ENCODE measurements around the gene FGFR1OP2.
"Not testable (repeated sequence)": the region's sequence is repeated elsewhere in the genome, so short reads cannot be mapped to it uniquely, and the experiment has no call there.

The FGFR1OP2 gene

GRCh38 chr12:26937863-26938700 lies at the start of gene FGFR1OP2, which contains the start of gene INTS13:
Gene FGFR1OP2, plus strand, starts transcription at chr12:26938470. Its CDS starts 15,689 bp downstream, at chr12:26954159.
Gene INTS13, minus strand, starts transcription at chr12:26937981. Its CDS starts 1,178 bp downstream, at chr12:26936803.
- peak; percentile 100 for DNase-seq

GRCh38 chr12:26890784-26891183 lies 47.5 kb upstream of the FGFR1OP2 start:
- no peak for DNase-seq

GRCh38 chr12:26891704-26892103 lies 46.6 kb upstream of the FGFR1OP2 start:
- no peak for DNase-seq

GRCh38 chr12:26895672-26896071 lies 42.6 kb upstream of the FGFR1OP2 start:
- DNase-seq = no peak

- no peak for DNase-seq
Measured at GRCh38 chr12:26896913-26897312, 41.4 kb upstream of the FGFR1OP2 start.

- DNase-seq = not testable (repeated sequence)
Measured at GRCh38 chr12:26903396-26903795, 34.9 kb upstream of the FGFR1OP2 start.

- DNase-seq = no peak
Measured at GRCh38 chr12:26906024-26906423, 32.2 kb upstream of the FGFR1OP2 start.

- no peak for DNase-seq
Measured at GRCh38 chr12:26906704-26907103, 31.6 kb upstream of the FGFR1OP2 start.

GRCh38 chr12:26918321-26919215 lies 19.7 kb upstream of the FGFR1OP2 start:
- DNase-seq = no peak

- no peak for DNase-seq
Measured at GRCh38 chr12:26919216-26919555, 19.1 kb upstream of the FGFR1OP2 start.

GRCh38 chr12:26921886-26922285 lies 16.4 kb upstream of the FGFR1OP2 start:
- DNase-seq = no peak

GRCh38 chr12:26928661-26929060 lies 9.6 kb upstream of the FGFR1OP2 start:
- DNase-seq = no peak

GRCh38 chr12:26929590-26929989 lies 8.7 kb upstream of the FGFR1OP2 start:
- DNase-seq = no peak

GRCh38 chr12:26935636-26936378 lies 2.5 kb upstream of the FGFR1OP2 start:
- DNase-seq = no peak

- DNase-seq = no peak
Measured at GRCh38 chr12:26936559-26937442, 1.5 kb upstream of the FGFR1OP2 start.

GRCh38 chr12:26937443-26937862 lies 817 bp upstream of the FGFR1OP2 start:
- no peak for DNase-seq

- DNase-seq = no peak
Measured at GRCh38 chr12:26938701-26939062, 412 bp downstream of the FGFR1OP2 start.

GRCh38 chr12:26939192-26939832 lies 1.0 kb downstream of the FGFR1OP2 start:
- DNase-seq = no peak

- DNase-seq = no peak
Measured at GRCh38 chr12:26939953-26940352, 1.7 kb downstream of the FGFR1OP2 start.

- no peak for DNase-seq
Measured at GRCh38 chr12:26940516-26941214, 2.4 kb downstream of the FGFR1OP2 start.

- no peak for DNase-seq
Measured at GRCh38 chr12:26941215-26941594, 2.9 kb downstream of the FGFR1OP2 start.
